ENCODE measurements around the gene HTRA3.

GRCh38 chr4:8274066-8274652 is 4.6 kb downstream of the HTRA3 start:
- TF ChIP-seq CTCF (IDR thresholded peaks at IDR 0.05; ENCODE audit: control extremely low read depth in 1 of 3, insufficient read depth in 1 of 3, low read depth in 1 of 3, low read length in 3 of 3) (no peak), NANOG (IDR thresholded peaks at IDR 0.05; ENCODE audit: insufficient read depth, low read depth, low read length, poor library complexity, severe bottlenecking) (no peak), ATF3 (IDR thresholded peaks at IDR 0.05; ENCODE audit: insufficient read depth, low read depth, low read length) (no peak), POLR2A (IDR thresholded peaks at IDR 0.05; ENCODE audit: control extremely low read depth in 1 of 2, low read depth in 2 of 2, low read length in 2 of 2) (no peak), SP1 (IDR thresholded peaks at IDR 0.05; ENCODE audit: low read depth, low read length) (no peak), ZNF274 (IDR thresholded peaks at IDR 0.05; ENCODE audit: borderline replicate concordance, extremely low read depth, low read length) (no peak), RAD21 (IDR thresholded peaks at IDR 0.05 in 1 of 2, conservative IDR thresholded peaks at IDR 0.05 in 1 of 2; ENCODE audit: low read depth in 2 of 2, low read length in 2 of 2) (no peak), POLR2AphosphoS5 (IDR thresholded peaks at IDR 0.05; ENCODE audit: low read depth, low read length) (no peak)

Data from H1 (cell line).